PC-3 (cell line): ENCODE results near the gene KHDC4. TPM values are rescaled to one million over a fixed set of nuclear protein-coding genes. Genes with fewer than 3 reads are reported as not detected.
"Not testable (repeated sequence)": the region's sequence is repeated elsewhere in the genome, so short reads cannot be mapped to it uniquely, and the experiment has no call there.

ENCODE experiments used
- ATAC-seq: fragments of 200-7000 bp; cut with Tn5 transposase; 2 replicates; pipeline ENCODE4 v1.9.1; 2020; ENCODE audit warnings: mild to moderate bottlenecking, moderate library complexity
- BruUV-seq: library from RNA; stranded (reverse); fragments of 400-500 nt; replicated peaks from 2 replicates; lab custom pipeline; 2021; lab: Mats Ljungman, UMichigan
- CTCF ChIA-PET: fragments of 300-600 bp; sonication (Branson Sonifier 250); formaldehyde crosslinking; loops from one replicate; lab custom pipeline; 2022; ENCODE audit warnings: antibody characterized with exemption; lab: Charles Lee
- POLR2A ChIA-PET: fragments of 300-600 bp; sonication (Branson Sonifier 250); formaldehyde crosslinking; loops from one replicate; lab custom pipeline; 2022; ENCODE audit warnings: antibody characterized with exemption; ENCODE audit not compliant: unreplicated experiment; lab: Charles Lee
- DNase-seq: peaks from one replicate; pipeline ENCODE4 v3.0.0-alpha.2; 2015
- H2AFZ ChIP-seq: fragments of 300-600 bp; sonication (generic); 2 replicates; pipeline ENCODE4 v1.6.0; 2016; ENCODE audit warnings: antibody characterized with exemption, low read length
- H3F3A ChIP-seq: fragments of 300-600 bp; sonication (generic); one replicate; pipeline ENCODE4 v1.6.0; 2017; ENCODE audit warnings: antibody characterized with exemption, low read length, control low read depth, mild to moderate bottlenecking; ENCODE audit not compliant: unreplicated experiment
- H3K27ac ChIP-seq: fragments of 300-600 bp; sonication (generic); 2 replicates; pipeline ENCODE4 v1.5.1; 2016; ENCODE audit warnings: mild to moderate bottlenecking, low read length
- H3K27me3 ChIP-seq: fragments of 300-600 bp; sonication (generic); 2 replicates; pipeline ENCODE4 v1.6.1; 2016; ENCODE audit warnings: low read length, mixed read lengths
- H3K36me3 ChIP-seq: fragments of 300-600 bp; sonication (generic); 2 replicates; pipeline ENCODE4 v1.6.1; 2016; ENCODE audit warnings: low read depth, mixed run types, low read length, mixed read lengths
- H3K4me1 ChIP-seq: fragments of 300-600 bp; sonication (generic); 2 replicates; pipeline ENCODE4 v1.5.1; 2016; ENCODE audit warnings: low read length; ENCODE audit not compliant: insufficient read depth
- H3K4me2 ChIP-seq: fragments of 300-600 bp; sonication (generic); 2 replicates; pipeline ENCODE4 v1.6.0; 2016; ENCODE audit warnings: low read length
- H3K4me3 ChIP-seq: fragments of 300-600 bp; sonication (generic); 2 replicates; pipeline ENCODE4 v1.5.1; 2016; ENCODE audit warnings: mild to moderate bottlenecking, low read length, mixed read lengths
- H3K79me2 ChIP-seq: fragments of 300-600 bp; sonication (generic); 2 replicates; pipeline ENCODE4 v1.6.1; 2017; ENCODE audit warnings: low read length, mixed read lengths
- H3K9ac ChIP-seq: fragments of 300-600 bp; sonication (generic); 2 replicates; pipeline ENCODE4 v1.6.0; 2016; ENCODE audit warnings: mild to moderate bottlenecking, low read length
- H3K9me2 ChIP-seq: fragments of 300-600 bp; sonication (generic); replicated peaks from 2 replicates; pipeline ENCODE4 v1.6.1; 2016; ENCODE audit warnings: mixed run types, low read length, mixed read lengths
- H3K9me3 ChIP-seq: fragments of 300-600 bp; sonication (generic); 2 replicates; pipeline ENCODE4 v1.6.1; 2016; ENCODE audit warnings: low read length, mixed read lengths
- H4K20me1 ChIP-seq: fragments of 300-600 bp; sonication (generic); 2 replicates; pipeline ENCODE4 v1.6.1; 2016; ENCODE audit warnings: low read length, mixed read lengths
- EZH2 ChIP-seq: fragments of 300-600 bp; sonication (generic); IDR thresholded peaks from one replicate; pipeline ENCODE4 v1.6.1; 2017; ENCODE audit warnings: antibody characterized with exemption, mild to moderate bottlenecking, low read length; ENCODE audit not compliant: unreplicated experiment
- EZH2phosphoT487 ChIP-seq: fragments of 300-600 bp; sonication (generic); IDR thresholded peaks from 2 replicates; pipeline ENCODE4 v1.6.1; 2018; ENCODE audit warnings: mild to moderate bottlenecking, antibody characterized with exemption, low read length, borderline replicate concordance
- intact Hi-C: fragments of 100-400 bp; cut with micrococcal nuclease; formaldehyde crosslinking; loops from 2 replicates; pipeline ENCODE4 v1.9.0; 2023
- total RNA-seq: library from RNA; depleted of rRNA; stranded (reverse); fragments of >200 nt; gene quantifications from 2 replicates; pipeline ENCODE4 v1.2.3, GENCODE V29; 2014
- TF ChIP-seq, protein P1 (sequence below): fragments of 300-600 bp; sonication (generic); conservative IDR thresholded peaks from 2 replicates; pipeline ENCODE4 v1.5.1; 2017; ENCODE audit warnings: antibody characterized with exemption, low read depth, mild to moderate bottlenecking, low read length

The KHDC4 gene
- total RNA-seq, 1 experiment from 2014 or later: 63.4 TPM

DNA sequence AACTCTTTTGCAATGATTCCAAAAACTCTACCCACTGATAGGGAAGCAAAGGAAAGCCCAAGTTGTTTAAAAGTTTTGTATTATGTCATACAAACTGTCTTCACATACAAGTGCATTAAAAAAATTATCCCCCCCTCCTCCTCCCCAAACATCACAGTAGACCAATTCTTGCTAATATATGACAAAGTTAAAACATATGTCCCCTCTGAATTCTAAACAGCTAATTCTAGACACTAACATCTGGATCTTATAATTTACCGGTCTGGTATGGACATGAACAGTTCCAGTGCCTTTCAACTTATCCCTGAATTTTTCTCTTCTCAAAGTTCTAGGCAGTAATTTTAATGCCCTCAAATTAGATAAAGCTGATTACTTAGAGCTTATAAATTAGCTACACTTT lies 36.5 kb downstream of the KHDC4 start:
- Histone ChIP-seq H3K4me1 (peaks cover 16% of the 10 kb centered on the region), H3K79me2 (no peaks in the 10 kb centered on the region), H3K9ac (no peak overlapping the region), H3K27me3 (no peaks in the 10 kb centered on the region), H3K27ac (no peak overlapping the region), H2AFZ (no peak overlapping the region), H3K9me3 (no peaks in the 10 kb centered on the region), H3K9me2 (no peaks in the 10 kb centered on the region), H3K4me3 (no peak overlapping the region), H3K4me2 (no peak overlapping the region), H3K36me3 (peaks cover 36% of the 10 kb centered on the region), H3F3A (peaks cover 15% of the 10 kb centered on the region), H4K20me1 (no peaks in the 10 kb centered on the region)
- ChIA-PET POLR2A (interaction anchor here (0.7 kb wide), 1 partner anchor 134 kb away, joined by 42 read pairs; no protein-coding TSS in a partner anchor), CTCF (no interaction called here)
- TF ChIP-seq EZH2phosphoT487 (no peak), EZH2 (no peak)
- TF ChIP-seq, protein P1, sequence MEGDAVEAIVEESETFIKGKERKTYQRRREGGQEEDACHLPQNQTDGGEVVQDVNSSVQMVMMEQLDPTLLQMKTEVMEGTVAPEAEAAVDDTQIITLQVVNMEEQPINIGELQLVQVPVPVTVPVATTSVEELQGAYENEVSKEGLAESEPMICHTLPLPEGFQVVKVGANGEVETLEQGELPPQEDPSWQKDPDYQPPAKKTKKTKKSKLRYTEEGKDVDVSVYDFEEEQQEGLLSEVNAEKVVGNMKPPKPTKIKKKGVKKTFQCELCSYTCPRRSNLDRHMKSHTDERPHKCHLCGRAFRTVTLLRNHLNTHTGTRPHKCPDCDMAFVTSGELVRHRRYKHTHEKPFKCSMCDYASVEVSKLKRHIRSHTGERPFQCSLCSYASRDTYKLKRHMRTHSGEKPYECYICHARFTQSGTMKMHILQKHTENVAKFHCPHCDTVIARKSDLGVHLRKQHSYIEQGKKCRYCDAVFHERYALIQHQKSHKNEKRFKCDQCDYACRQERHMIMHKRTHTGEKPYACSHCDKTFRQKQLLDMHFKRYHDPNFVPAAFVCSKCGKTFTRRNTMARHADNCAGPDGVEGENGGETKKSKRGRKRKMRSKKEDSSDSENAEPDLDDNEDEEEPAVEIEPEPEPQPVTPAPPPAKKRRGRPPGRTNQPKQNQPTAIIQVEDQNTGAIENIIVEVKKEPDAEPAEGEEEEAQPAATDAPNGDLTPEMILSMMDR: no peak
- DNase-seq (no peak), ATAC-seq (no peak)
- intact Hi-C loops: no loop called here
- no TSS peak for BruUV-seq

DNA sequence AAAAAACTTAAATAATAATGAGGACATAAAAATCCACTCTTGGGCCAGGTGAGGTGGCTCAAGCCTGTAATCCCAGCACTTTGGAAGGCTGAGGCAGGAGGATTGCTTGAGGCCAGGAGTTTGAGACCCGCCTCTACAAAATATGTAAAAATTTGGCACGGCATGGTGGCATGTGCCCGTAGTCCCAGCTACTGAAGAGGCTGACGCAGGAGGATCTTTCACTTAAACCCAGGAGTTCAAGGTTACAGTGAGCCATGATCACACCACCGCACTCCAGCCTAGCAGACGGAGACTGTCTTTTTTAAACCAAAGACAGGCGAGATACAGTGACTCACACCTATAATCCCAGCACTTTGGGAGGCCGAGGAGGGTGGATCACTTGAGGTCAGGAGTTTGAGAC lies 37.7 kb downstream of the KHDC4 start:
- CTCF ChIA-PET, H2AFZ ChIP-seq, intact Hi-C loops, H3K4me2 ChIP-seq, BruUV-seq, DNase-seq, H3K9me2 ChIP-seq, H3K4me3 ChIP-seq, H3K27me3 ChIP-seq, H3K27ac ChIP-seq, ATAC-seq, H4K20me1 ChIP-seq, H3K79me2 ChIP-seq, POLR2A ChIA-PET, H3K9ac ChIP-seq, H3K9me3 ChIP-seq: not testable (repeated sequence)
- Histone ChIP-seq H3K36me3 (peaks cover 34% of the 10 kb centered on the region), H3K4me1 (peaks cover 23% of the 10 kb centered on the region), H3F3A (peaks cover 15% of the 10 kb centered on the region)

DNA sequence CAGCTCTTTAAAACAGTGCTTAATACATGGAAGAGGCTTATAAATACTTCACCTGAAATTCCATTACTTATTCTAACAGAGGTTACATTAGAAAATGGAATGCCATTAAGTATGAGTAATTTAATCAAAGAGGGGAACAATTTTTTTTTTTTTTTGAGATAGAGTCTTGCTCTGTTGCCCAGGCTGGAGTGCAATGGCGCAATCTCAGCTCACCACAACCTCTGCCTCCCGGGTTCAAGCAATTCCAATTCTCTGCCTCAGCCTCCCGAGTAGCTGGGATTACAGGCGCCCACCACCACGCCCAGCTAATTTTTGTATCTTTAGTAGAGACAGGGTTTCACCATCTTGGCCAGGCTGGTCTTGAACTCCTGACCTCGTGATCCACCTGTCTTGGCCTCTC lies 38.6 kb downstream of the KHDC4 start:
- H3K27ac ChIP-seq, H2AFZ ChIP-seq, intact Hi-C loops, ATAC-seq, H3K4me3 ChIP-seq, H3K27me3 ChIP-seq, H3K9me3 ChIP-seq, H3K79me2 ChIP-seq, CTCF ChIA-PET, BruUV-seq, H3K9ac ChIP-seq, H3K9me2 ChIP-seq, H4K20me1 ChIP-seq, H3K4me2 ChIP-seq: not testable (repeated sequence)
- DNase-seq: peak; percentile 14
- H3K36me3 ChIP-seq: peaks cover 29% of the 10 kb centered on the region
- peaks cover 15% of the 10 kb centered on the region for H3F3A ChIP-seq
- peaks cover 23% of the 10 kb centered on the region for H3K4me1 ChIP-seq
- POLR2A ChIA-PET: interaction anchor here (0.7 kb wide), 2 partner anchors 333 to 611 kb away, joined by 6 to 13 read pairs; partner anchors contain the start of gene ASH1L
